HG02571 (cell line): ENCODE results near the gene DEFB116.
"Not testable (repeated sequence)": the region's sequence is repeated elsewhere in the genome, so short reads cannot be mapped to it uniquely, and the experiment has no call there.

Experiments
- ATAC-seq: cut with Tn5 transposase; IDR thresholded peaks from one replicate; pipeline ENCODE4 v1.9.1; 2021; ENCODE audit warnings: mild to moderate bottlenecking, moderate library complexity; ENCODE audit not compliant: unreplicated experiment

Gene DEFB116, protein sequence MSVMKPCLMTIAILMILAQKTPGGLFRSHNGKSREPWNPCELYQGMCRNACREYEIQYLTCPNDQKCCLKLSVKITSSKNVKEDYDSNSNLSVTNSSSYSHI

DNA sequence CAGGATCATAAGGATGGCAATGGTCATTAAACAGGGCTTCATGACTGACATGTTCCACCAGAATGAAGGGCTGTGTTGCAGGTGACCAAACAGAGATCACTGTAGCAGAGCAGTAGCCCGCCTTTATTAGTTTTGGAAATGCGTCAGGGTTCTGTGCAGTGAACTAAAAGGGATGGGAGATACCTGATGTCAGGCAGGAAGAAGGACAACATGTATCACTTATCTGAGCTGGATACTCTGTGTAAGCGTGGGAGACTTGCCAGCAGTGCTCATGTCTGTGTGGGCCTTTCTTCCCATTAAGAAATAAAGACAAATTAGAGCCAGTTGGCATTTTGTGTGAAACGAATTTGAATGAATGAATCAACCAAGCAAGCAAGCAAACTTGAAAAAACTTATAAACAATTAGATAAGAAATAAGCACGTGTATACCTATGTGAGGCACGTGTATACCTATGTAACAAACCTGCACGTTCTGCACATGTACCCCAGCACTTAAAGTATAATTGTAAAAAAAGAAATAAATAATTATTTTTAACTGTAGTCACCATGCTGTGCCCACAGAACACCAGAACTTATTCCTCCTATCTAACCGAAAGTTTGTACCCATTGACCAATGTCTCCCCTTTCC lies at the start of gene DEFB116:
Gene DEFB116 (minus strand): TSS at position 51 of the 628 bp plus-strand sequence. CDS start 0 bp downstream, at position 51.
- ATAC-seq = no peak

DNA sequence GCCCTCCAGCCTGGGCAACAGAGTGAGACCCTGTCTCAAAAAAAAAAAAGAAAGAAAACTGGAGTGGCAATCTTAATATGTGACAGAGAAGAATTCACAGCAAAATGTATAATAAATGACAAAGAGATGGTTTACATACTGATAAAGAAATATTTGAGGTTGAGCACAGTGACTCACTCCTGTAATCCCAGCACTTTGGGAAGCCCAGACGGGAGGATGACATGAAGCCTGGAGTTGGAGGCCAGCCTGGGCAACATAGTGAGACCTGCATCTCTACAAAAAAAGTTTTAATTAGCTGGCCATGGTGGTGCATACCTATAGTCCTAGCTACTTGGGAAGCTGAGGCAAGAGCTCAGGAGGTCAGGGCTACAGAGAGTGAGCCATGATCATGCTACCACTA lies 47.6 kb upstream of the DEFB116 start:
- no peak for ATAC-seq

DNA sequence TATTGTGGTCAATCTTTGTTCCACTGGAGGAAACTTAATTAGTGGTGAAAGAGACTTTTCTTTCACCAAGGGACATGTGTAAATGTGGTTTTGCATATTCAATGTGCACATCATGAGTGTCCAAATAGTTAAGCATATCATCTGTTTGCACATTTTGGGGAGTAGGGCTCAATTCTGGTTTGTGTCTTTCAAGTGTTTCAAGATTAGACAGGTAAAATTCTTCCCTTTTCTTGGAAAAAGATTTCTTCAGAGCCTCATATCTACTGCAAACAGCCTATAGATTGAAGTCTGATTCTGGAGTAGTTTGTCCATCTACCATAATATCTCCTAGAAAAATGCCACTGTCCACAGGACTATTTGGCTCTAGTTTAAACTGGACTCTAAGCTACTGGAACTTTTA lies 33.1 kb upstream of the DEFB116 start:
- no peak for ATAC-seq

DNA sequence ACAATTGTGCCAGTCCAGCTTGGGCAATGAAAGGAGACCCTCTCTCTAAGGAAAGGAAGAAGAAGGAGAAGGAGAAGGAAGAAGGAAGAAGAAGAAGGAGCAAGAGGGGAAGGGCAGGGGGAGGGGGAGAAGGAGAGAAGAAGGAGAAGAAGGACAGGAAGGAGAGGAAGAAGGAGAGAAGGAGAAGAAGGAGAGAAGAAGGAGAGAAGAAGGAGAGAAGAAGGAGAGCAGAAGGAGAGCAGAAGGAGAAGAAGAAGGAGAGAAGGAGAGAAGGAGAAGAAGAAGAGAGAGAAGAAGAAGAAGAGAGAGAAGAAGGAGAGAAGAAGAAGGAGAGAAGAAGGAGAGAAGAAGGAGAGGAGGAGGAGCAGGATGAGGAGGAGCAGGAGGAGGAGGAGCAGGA lies 22.5 kb upstream of the DEFB116 start:
- ATAC-seq = no peak

DNA sequence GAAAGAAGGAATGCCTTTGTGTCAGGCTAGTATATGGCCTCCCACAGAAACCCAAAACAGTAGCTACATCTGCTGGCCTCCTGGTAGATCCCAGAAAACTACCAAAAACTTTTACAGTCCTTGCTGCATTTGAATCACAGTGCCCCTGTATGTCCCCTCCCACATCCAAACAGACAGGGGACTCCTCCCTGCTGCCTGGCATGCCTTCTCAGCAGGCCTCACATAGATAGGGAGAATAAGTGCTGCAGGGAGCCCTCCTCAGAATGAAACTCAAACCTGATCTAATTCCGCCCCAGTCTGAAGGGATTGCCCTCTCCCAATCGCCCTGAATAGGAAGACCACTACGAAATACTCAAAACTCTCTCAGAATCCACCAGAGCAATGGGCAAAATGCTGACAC lies 14.1 kb upstream of the DEFB116 start:
- no peak for ATAC-seq

DNA sequence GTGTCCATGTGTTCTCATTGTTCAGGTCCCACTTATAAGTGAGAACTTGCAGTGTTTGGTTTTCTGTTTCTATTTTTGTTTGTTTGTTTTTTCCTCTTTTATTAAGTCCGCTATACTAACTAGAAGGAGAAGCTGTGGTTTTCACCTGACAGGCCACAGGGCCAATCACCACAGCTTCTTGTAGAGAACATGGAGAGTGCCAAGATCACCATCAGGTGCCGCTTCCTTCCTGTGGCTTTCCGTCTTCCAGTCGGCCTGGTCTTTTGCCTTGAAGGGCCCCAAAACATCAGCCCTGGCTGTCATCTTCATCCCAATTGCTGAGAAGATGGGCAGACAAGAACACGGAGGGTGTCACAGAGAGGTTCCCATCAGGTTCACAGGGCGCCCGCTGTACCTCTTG lies 23.4 kb downstream of the DEFB116 start:
- ATAC-seq = not testable (repeated sequence)

DNA sequence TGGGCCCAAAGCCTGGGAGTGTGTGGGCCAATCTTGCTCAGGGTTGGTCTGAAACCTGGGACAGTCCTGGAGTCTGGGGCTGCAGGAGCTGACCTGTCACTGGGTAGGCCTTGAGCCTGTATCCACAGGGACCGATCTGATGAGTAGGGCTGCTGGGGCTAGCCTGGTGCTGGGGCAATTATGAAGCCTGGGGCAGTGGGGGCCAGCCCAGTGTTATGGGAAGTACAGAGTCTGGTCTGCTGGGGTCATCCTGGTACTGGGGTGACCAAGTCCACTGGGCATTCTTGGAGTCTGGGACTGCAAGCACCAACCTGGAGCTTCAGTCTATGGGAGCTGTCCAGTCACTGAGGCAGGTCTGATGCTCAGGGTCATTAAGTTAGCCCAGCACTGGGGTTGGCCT lies 30.2 kb downstream of the DEFB116 start:
- no peak for ATAC-seq

DNA sequence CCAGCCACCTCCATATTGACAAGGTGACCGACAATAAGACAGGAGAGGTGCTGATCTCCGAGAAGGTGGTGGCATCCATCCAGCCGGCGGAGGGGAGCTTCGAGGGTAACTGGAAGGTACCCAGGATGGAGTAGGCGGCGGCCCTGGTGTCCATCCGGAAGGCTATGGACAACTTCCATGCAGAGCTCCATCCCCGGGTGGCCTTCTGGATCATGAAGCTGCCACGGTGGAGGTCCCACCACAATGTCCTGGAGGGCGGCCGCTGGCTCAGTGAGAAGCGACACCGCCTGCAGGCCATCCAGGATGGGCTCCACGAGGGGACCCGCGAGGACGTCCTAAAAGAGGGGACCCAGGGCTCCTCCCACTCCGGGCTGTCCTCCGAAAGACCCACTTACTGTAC lies 33.9 kb downstream of the DEFB116 start:
- ATAC-seq = no peak

DNA sequence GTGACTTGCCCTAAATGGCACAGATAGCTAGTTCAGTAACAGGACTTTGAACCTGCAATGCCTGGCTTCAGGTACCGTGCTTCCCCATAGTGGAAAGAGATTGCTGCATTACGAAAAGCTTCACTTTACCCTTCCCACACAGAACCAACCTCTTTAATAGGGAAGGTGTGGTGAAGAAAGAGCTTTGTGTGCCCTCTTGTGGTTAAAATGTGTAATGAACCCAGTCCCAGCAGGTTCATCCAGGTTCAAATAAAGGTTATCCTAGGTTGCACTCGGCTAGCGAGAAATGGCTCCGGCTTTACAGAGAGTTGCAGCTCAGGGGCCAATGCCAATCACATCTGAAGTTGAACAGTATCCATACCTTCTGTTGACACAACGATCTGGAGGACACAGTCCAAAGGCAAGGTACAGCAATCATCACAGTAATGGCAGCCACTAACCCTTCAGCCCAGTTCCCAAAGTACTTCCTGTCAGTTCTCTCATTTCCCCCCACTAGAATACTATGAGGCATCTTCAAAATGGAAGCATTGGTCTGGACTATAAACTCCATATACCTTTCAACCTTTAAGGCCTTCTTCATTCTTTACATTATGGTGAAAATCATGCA lies 48.0 kb downstream of the DEFB116 start:
- ATAC-seq = no peak

DNA sequence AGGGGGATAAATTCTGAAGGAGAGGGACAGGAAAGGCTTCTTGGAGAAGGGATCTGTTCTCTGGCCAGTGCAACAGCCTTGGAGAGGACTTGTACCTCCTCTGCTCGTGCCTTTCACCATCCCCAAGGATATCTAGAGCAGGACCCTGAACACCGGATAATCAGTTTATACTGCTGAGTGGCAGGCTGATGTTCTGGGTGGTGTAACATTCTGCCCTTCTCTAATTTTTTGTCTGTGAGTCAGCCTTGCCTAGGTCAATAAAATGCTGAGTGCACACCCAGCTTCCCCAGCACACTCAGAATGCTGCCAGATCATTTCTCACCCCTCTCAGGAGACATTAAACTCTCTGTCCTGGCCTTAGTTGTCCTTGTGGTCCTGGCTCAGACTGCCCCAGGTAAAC lies 51.0 kb downstream of the DEFB116 start, which contains the start of gene DEFB115:
Gene DEFB115 (plus strand): TSS at position 301 of the 400 bp plus-strand sequence. CDS start 0 bp downstream, at position 301.
- ATAC-seq = no peak

DNA sequence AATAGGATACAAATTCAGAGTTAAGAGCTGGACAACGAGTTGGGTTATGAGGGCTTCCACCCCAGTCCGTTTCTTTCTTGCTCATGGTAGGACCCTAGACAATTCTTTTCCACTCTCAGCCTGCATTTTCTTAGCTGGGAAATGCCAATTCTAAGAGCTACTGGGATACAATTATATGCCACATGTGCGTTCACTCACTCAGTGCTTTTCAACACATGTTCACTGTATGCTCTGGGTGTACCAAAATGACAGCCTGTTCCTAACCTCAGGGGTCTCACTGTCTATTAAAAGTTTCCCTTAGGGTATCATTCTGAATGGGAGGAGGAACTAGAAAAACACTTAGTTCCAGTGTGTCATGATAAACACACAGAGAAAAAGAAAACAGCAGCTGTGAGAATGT lies 51.4 kb downstream of the DEFB116 start:
- no peak for ATAC-seq
